ENCODE data around the gene DNAI2. TPM values are rescaled to one million over a fixed set of nuclear protein-coding genes. Genes with fewer than 3 reads are reported as not detected.

DNAI2 gene
- total RNA-seq, 1 donor from 2014 or later = not detected

DNA sequence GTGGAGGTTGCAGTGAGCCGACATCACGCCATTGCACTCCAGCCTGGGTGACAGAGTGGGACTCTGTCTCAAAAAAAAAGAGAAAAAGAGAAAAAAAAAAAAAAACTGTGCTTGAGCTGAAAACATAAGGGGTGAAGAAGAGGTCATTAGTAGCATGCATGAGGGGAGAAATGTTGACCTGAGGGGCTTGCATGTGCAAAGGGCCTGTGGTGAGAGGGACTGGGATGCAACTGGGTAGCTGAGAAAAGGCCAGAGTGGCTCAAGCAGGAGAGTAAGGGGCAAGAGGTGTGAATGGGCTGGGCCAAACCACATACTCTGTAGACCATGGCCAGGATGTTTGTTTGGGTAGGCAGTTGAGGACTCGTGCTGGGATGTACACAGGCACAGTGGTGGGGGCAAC, 55.3 kb downstream of the DNAI2 start:
- no peak for TF ChIP-seq CTCF (conservative IDR thresholded peaks at IDR 0.05; ENCODE audit: low read depth, low read length)
- no peak for DNase-seq (ENCODE audit: low read depth)
- no peak overlapping the region for H3K4me3 ChIP-seq (ENCODE audit: low read depth, low read length)

DNA sequence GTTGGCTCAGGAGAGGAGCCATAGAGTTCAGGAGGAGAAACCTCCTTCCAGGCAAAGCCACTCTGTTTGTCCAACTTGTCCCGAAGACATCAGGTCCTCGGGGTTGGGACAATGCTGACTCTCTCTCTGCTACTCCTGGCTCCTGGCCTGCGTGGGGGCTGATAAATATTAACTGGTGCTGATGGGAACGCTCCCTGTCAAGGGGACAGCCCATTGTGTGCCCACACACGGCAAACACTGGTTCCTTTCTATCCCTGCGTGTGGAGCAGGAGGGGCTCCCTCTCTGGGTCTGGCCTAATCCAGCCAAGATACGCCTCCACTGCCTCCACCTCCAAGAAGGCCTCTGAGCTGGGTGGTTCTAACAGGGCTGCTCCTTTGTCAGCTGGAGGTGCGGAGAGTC, 56.4 kb downstream of the DNAI2 start:
- H3K4me3 ChIP-seq (ENCODE audit: low read depth, low read length) = no peak overlapping the region
- no peak for TF ChIP-seq CTCF (conservative IDR thresholded peaks at IDR 0.05; ENCODE audit: low read depth, low read length)
- no peak for DNase-seq (ENCODE audit: low read depth)

- no peak for TF ChIP-seq CTCF (conservative IDR thresholded peaks at IDR 0.05; ENCODE audit: low read depth, low read length)
- DNase-seq (ENCODE audit: low read depth) = no peak
- no peak overlapping the region for H3K4me3 ChIP-seq (ENCODE audit: low read depth, low read length)
These were observed 58.1 kb downstream of the DNAI2 start for GRCh38 chr17:74332017-74332650.

GRCh38 chr17:74332763-74333283, 58.8 kb downstream of the DNAI2 start:
- DNase-seq (ENCODE audit: low read depth) = no peak
- no peak overlapping the region for H3K4me3 ChIP-seq (ENCODE audit: low read depth, low read length)
- TF ChIP-seq CTCF (conservative IDR thresholded peaks at IDR 0.05; ENCODE audit: low read depth, low read length) = no peak

DNA sequence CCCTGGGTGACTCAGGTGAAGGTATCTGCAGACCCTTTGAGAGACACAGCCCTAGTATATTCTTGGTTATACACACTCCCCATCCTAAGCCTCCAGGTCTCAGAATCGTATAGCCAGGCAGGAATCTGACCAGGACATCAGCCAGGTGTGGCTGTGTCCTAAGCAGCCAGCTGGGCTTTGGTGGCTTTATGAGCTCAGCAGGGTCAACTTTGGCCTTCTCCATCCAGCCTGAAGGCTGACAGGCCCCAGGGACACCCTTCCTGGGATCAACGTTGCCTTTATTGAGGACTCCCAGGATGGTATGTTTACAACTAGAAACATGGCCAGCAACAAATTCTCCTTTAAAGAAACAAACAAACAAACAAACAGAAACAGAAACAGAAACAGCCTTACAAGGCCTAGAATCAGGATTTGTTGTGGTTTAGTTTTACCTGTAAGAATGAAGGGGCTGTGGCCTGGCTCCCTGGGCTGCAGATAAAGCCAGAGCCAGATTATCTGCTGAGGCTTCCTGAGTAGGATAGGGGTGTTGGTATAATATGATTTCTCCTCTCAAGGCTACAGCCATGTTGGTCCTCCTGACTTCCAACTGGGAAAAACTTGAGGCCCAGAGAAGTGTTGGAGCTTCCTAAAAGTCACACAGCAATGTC, 60.5 kb downstream of the DNAI2 start:
- no peak for TF ChIP-seq CTCF (conservative IDR thresholded peaks at IDR 0.05; ENCODE audit: low read depth, low read length)
- no peak overlapping the region for H3K4me3 ChIP-seq (ENCODE audit: low read depth, low read length)
- DNase-seq (ENCODE audit: low read depth) = no peak

DNA sequence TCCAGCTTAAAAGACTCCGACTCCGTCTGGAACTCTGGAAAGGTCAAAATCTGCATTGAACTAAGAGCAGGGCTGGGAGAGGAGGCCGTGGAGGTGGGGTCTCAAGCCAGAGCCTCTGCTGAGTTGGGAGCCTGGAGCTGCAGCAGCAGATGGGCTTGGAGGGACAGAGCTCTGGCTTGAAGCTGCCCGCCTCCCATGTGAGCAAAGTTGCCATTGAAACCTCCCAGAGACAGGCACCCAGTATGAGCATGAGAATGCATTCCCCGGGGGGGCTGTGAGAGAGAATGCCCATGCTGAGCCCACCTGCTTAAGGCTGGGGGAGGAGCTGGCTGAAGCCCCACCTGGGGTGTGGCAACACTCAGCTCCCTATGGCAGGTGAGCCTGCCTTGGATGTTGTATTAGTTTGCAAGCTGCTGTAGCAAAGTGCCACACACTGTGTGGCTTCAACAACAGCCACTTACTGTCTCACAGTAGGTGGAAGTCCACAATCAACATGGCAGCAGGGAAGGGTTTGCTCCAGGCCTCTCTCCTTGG, 61.6 kb downstream of the DNAI2 start:
- TF ChIP-seq CTCF (conservative IDR thresholded peaks at IDR 0.05; ENCODE audit: low read depth, low read length) = no peak
- no peak for DNase-seq (ENCODE audit: low read depth)
- H3K4me3 ChIP-seq (ENCODE audit: low read depth, low read length) = no peak overlapping the region
